Right renal pelvis (tissue), 4 donors: ENCODE results near the gene ALDH1B1. TPM values are rescaled to one million over a fixed set of nuclear protein-coding genes. Genes with fewer than 3 reads are reported as not detected.
"Not testable (repeated sequence)": the region's sequence is repeated elsewhere in the genome, so short reads cannot be mapped to it uniquely, and the experiment has no call there.

ENCODE experiments used
- DNase-seq, 4 donors: peaks; one replicate each; pipeline ENCODE4 v3.0.0-alpha.2; 2013; ENCODE audit warnings: low read depth in 4 of 4, low spot score in 3 of 4, missing footprints in 1 of 4
- polyA plus RNA-seq, 4 donors: library from polyadenylated mRNA; unstranded; fragments of 120-200 nt; gene quantifications; one replicate each; pipeline ENCODE4 v1.2.1, GENCODE V29; 2013; ENCODE audit not compliant: insufficient read length in 4 of 4

Gene ALDH1B1
- polyA plus RNA-seq, 4 donors: 30.8 to 41.7 (median 37.8) TPM

- DNase-seq: no peak
Observed at GRCh38 chr9:38385896-38386295, 6.6 kb upstream of the ALDH1B1 start.

- no peak for DNase-seq
Observed at GRCh38 chr9:38386319-38386895, 6.1 kb upstream of the ALDH1B1 start.

- DNase-seq: no peak
Observed at GRCh38 chr9:38387066-38387465, 5.4 kb upstream of the ALDH1B1 start.

GRCh38 chr9:38387751-38388150 lies 4.8 kb upstream of the ALDH1B1 start:
- DNase-seq: no peak

- DNase-seq: no peak
Observed at GRCh38 chr9:38388283-38389223, 3.9 kb upstream of the ALDH1B1 start.

GRCh38 chr9:38389313-38389712 lies 3.2 kb upstream of the ALDH1B1 start:
- no peak for DNase-seq

GRCh38 chr9:38390442-38390841 lies 2.1 kb upstream of the ALDH1B1 start:
- DNase-seq: no peak

- DNase-seq: no peak
Observed at GRCh38 chr9:38390851-38391250, 1.7 kb upstream of the ALDH1B1 start.

GRCh38 chr9:38391278-38392118 lies 1.0 kb upstream of the ALDH1B1 start:
- no peak for DNase-seq

GRCh38 chr9:38393128-38393796 lies 760 bp downstream of the ALDH1B1 start:
- DNase-seq: no peak

- DNase-seq: no peak
Observed at GRCh38 chr9:38394416-38394815, 1.9 kb downstream of the ALDH1B1 start.

GRCh38 chr9:38395653-38396370 lies 3.3 kb downstream of the ALDH1B1 start:
- no peak for DNase-seq

- no peak for DNase-seq
Observed at GRCh38 chr9:38396371-38396671, 3.8 kb downstream of the ALDH1B1 start.

- not testable (repeated sequence) for DNase-seq
Observed at GRCh38 chr9:38399191-38399590, 6.7 kb downstream of the ALDH1B1 start.

- DNase-seq: no peak
Observed at GRCh38 chr9:38401994-38402393, 9.5 kb downstream of the ALDH1B1 start.

GRCh38 chr9:38404314-38404713 lies 11.8 kb downstream of the ALDH1B1 start:
- DNase-seq: no peak

GRCh38 chr9:38405785-38406184 lies 13.3 kb downstream of the ALDH1B1 start:
- no peak for DNase-seq

GRCh38 chr9:38406476-38407186 lies 14.1 kb downstream of the ALDH1B1 start:
- no peak for DNase-seq

- no peak for DNase-seq
Observed at GRCh38 chr9:38408719-38409118, 16.2 kb downstream of the ALDH1B1 start.

GRCh38 chr9:38412751-38413150 lies 20.2 kb downstream of the ALDH1B1 start:
- no peak for DNase-seq
